ENCODE results near the gene PSMB4. TPM values are rescaled to one million over a fixed set of nuclear protein-coding genes. Genes with fewer than 3 reads are reported as not detected.
"Not testable (repeated sequence)": the region's sequence is repeated elsewhere in the genome, so short reads cannot be mapped to it uniquely, and the experiment has no call there.

Gene PSMB4
- total RNA-seq, 2 experiments from 2014 or later, result 316 to 324 TPM

DNA sequence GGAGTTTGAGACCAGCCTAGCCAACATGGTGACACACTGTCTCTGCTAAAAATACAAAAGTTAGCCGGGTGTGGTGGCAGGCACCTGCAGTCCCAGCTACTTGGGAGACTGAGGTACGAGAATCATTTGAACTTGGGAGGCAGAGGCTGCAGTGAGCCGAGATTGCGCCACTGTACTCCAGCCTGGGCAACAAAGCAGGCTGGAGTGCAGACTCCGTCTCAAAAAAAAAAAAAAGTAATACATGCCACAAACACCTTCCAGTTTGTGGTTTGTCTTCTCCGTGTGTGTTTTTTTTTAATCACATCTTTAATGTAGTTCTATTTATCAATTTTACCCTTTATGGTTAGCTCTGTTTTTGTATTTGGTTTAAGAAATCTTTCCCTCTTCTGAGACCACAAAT lies 37.6 kb downstream of the PSMB4 start:
- POLR2A ChIA-PET, result no interaction called here
- ATAC-seq (ENCODE audit: poor library complexity), result no peak
- Mint-ChIP-seq H3K9me3 (no peaks in the 10 kb centered on the region), H3K4me1 (ENCODE audit: low read depth) (peaks cover 37% of the 10 kb centered on the region), H3K27ac (no peak overlapping the region), H3K27me3 (no peaks in the 10 kb centered on the region), H3K4me3 (no peak overlapping the region), H3K36me3 (ENCODE audit: low read depth) (peaks cover 47% of the 10 kb centered on the region)
- no peaks in the 10 kb centered on the region for H3K27me3 ChIP-seq (ENCODE audit: control insufficient read depth in 1 of 2, insufficient read depth in 2 of 2, low read length in 2 of 2)
- peak in 3 of 14 experiments; percentile 7 to 39 (median 14) for DNase-seq
- no peak overlapping the region for H3K27ac ChIP-seq (ENCODE audit: low read depth in 1 of 2, low read length in 2 of 2)
- TF ChIP-seq, protein P1, sequence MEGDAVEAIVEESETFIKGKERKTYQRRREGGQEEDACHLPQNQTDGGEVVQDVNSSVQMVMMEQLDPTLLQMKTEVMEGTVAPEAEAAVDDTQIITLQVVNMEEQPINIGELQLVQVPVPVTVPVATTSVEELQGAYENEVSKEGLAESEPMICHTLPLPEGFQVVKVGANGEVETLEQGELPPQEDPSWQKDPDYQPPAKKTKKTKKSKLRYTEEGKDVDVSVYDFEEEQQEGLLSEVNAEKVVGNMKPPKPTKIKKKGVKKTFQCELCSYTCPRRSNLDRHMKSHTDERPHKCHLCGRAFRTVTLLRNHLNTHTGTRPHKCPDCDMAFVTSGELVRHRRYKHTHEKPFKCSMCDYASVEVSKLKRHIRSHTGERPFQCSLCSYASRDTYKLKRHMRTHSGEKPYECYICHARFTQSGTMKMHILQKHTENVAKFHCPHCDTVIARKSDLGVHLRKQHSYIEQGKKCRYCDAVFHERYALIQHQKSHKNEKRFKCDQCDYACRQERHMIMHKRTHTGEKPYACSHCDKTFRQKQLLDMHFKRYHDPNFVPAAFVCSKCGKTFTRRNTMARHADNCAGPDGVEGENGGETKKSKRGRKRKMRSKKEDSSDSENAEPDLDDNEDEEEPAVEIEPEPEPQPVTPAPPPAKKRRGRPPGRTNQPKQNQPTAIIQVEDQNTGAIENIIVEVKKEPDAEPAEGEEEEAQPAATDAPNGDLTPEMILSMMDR (IDR thresholded peaks at IDR 0.05), result no peak
- H3K36me3 ChIP-seq (ENCODE audit: insufficient read depth, low read length), result peaks cover 38% of the 10 kb centered on the region
- intact Hi-C loops (cut with DNase I, micrococcal nuclease), result no loop called here
- no peak overlapping the region for H3K4me3 ChIP-seq (ENCODE audit: low read length)
- H3K4me1 ChIP-seq (ENCODE audit: insufficient read depth, low read length), result peaks cover 25% of the 10 kb centered on the region
- CTCF ChIA-PET, result interaction anchor here (0.5 kb wide), 1 partner anchor 80 kb away, joined by 3 read pairs; no protein-coding TSS in a partner anchor
- H3K9me3 ChIP-seq (ENCODE audit: control insufficient read depth in 1 of 2, insufficient read depth in 1 of 2, low read length in 2 of 2), result no peaks in the 10 kb centered on the region

DNA sequence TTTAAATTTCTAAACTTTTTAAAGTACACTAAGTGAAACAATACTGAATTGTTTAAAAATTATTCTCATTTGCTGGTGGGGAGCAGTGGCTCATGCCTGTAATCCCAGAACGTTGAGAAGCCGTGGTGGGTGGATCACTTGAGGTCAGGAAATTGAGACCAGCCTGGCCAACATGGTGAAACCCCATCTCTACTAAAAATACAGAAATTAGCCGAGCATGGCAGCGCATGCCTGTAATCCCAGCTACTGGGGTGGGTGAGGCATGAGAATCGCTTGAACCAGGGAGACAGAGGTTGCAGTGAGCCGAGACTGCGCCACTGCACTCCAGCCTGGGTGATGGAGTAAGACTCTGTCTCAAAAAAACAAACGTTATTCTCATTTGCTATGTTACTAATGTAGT lies 38.0 kb downstream of the PSMB4 start:
- H3K9me3 Mint-ChIP-seq; H3K9me3 ChIP-seq (ENCODE audit: control insufficient read depth in 1 of 2, insufficient read depth in 1 of 2, low read length in 2 of 2); intact Hi-C loops (cut with DNase I, micrococcal nuclease); DNase-seq; H3K27ac Mint-ChIP-seq; POLR2A ChIA-PET; H3K27ac ChIP-seq (ENCODE audit: low read depth in 1 of 2, low read length in 2 of 2); H3K27me3 ChIP-seq (ENCODE audit: control insufficient read depth in 1 of 2, insufficient read depth in 2 of 2, low read length in 2 of 2); ATAC-seq (ENCODE audit: poor library complexity); H3K4me3 Mint-ChIP-seq; H3K4me3 ChIP-seq (ENCODE audit: low read length); H3K27me3 Mint-ChIP-seq: not testable (repeated sequence)
- Histone ChIP-seq H3K36me3 (ENCODE audit: insufficient read depth, low read length) (peaks cover 38% of the 10 kb centered on the region), H3K4me1 (ENCODE audit: insufficient read depth, low read length) (peaks cover 25% of the 10 kb centered on the region)
- CTCF ChIA-PET, result interaction anchor here (0.5 kb wide), 1 partner anchor 80 kb away, joined by 3 read pairs; no protein-coding TSS in a partner anchor
- Mint-ChIP-seq H3K4me1 (ENCODE audit: low read depth) (peaks cover 37% of the 10 kb centered on the region), H3K36me3 (ENCODE audit: low read depth) (peaks cover 48% of the 10 kb centered on the region)

DNA sequence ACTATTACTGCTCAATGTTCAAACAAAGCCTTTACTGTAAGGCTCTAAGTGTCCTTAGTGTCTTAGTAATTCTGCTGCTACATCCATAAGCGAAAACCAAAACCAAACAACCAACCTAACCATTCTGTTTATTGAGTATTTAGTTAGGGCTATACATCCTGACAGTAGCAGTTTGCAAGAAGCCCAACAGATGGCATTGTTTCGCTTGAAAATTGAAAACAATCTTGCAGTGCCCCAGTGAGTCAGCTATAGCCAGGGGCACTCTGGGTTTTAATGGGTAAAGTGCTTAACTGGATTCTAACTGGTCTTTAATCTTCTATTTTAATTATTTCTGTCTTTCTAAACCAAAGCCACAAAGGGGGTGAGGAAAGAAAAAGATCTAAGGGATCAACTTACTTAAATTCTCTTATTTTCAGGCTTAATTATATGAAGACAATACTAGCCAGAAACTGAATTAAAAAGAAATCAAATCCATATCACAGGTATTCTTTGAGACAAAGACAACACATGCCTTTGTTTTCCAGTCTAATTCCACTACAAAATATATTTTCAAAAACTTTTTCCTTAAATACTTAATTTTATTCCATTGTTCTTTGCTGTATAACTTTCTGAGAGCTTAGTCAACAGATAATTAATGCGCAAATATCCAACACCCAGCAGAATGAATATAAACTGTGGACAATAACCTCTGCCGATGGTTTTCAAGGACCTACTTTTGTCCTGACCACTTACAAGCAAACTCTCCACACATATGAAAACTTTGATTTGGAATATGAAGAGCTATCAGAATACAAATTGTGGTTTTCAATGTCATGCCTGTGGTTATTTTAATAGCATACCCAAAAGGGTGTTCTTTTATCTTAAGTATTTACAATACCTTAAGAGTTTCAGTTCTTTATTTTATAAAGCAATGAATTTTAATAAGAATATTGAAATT lies 44.7 kb downstream of the PSMB4 start:
- H3K4me3 Mint-ChIP-seq, result no peak overlapping the region
- intact Hi-C loops (cut with DNase I, micrococcal nuclease), result loop anchor here (1.0 to 10.0 kb wide), 8 partner anchors 67 to 551 kb away; partner anchors contain the start of genes CGN (in 1 of the 2), S100A10 (in 1 of the 2) and TUFT1 (in 1 of the 2)
- no peaks in the 10 kb centered on the region for H3K27me3 ChIP-seq (ENCODE audit: control insufficient read depth in 1 of 2, insufficient read depth in 2 of 2, low read length in 2 of 2)
- peaks cover 11% of the 10 kb centered on the region for H3K4me1 ChIP-seq (ENCODE audit: insufficient read depth, low read length)
- H3K4me1 Mint-ChIP-seq (ENCODE audit: low read depth), result peaks cover 55% of the 10 kb centered on the region
- ChIA-PET POLR2A (interaction anchor here (0.6 to 1.5 kb wide), 5 partner anchors 11 to 67 kb away, joined by 3 to 5 read pairs (median 4); partner anchors contain the start of genes CGN and POGZ), CTCF (interaction anchor here (0.6 to 1.6 kb wide), 21 partner anchors 9 to 393 kb away, joined by 3 to 10 read pairs (median 4); partner anchors contain the start of genes CGN and POGZ)
- H3K9me3 ChIP-seq (ENCODE audit: control insufficient read depth in 1 of 2, insufficient read depth in 1 of 2, low read length in 2 of 2), result no peaks in the 10 kb centered on the region
- DNase-seq, result peak; percentile 40 to 87 (median 60)
- no peak overlapping the region for H3K4me3 ChIP-seq (ENCODE audit: low read length)
- no peaks in the 10 kb centered on the region for H3K9me3 Mint-ChIP-seq
- ATAC-seq (ENCODE audit: poor library complexity), result peak; percentile 99
- TF ChIP-seq, protein P1 (IDR thresholded peaks at IDR 0.05), result peak; percentile 85
- peaks cover 23% of the 10 kb centered on the region for H3K36me3 ChIP-seq (ENCODE audit: insufficient read depth, low read length)
- no peaks in the 10 kb centered on the region for H3K27me3 Mint-ChIP-seq
- H3K27ac ChIP-seq (ENCODE audit: low read depth in 1 of 2, low read length in 2 of 2), result no peak overlapping the region
- H3K36me3 Mint-ChIP-seq (ENCODE audit: low read depth), result peaks cover 36% of the 10 kb centered on the region
- peak overlapping the region; percentile 14 for H3K27ac Mint-ChIP-seq

Measured in CD4-positive, alpha-beta T cell (primary cell).